ENCODE measurements around the gene ARHGAP18.

The ARHGAP18 gene

DNA sequence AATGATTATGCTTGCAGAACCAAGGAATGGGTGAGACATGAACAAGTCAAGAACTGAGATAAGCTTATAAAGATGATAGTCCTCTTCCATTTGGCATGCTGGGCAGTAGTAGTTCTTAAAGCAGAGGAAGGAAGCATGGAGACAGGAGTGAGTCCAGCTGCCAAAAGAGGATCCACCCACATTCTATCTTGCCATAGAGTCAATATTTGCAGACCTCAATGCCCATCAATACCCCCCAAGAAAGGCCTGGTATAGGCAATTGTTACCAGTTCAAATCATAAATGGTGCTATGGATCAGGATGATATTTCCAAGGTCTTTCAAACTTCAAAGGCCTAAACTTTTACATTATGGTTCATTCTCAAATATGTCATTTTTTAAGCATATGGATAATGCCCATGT, 4.8 kb downstream of the ARHGAP18 start:
- Histone ChIP-seq H3F3A (ENCODE audit: insufficient read depth, low read length) (no peaks in the 10 kb centered on the region), H3K4me1 (ENCODE audit: low read length) (peaks cover 27% of the 10 kb centered on the region)

DNA sequence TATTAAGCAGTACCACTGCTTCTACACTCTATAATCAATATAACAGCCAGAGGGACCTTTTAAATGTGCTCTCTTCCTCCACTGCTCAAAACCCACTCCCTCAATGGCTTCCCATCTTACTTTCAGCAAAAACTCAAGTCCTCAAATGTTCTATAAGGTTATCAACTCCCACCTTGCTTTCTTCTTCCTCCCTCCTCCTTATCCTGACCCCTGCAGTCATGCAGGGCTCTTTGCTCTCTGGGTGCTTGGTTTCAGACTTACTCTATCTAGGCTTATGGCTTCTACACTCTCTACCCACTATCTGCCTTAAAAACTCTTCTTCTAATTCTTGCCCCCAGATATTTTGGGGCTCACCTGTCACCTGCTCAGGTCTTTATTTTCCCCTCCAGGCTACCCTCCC, 5.3 kb downstream of the ARHGAP18 start:
- Histone ChIP-seq H4K20me1 (ENCODE audit: insufficient read depth, low read length) (no peaks in the 10 kb centered on the region), H3K4me2 (ENCODE audit: low read depth, low read length) (no peak overlapping the region), H3K79me2 (ENCODE audit: low read length) (peaks cover 99% of the 10 kb centered on the region), H3K4me1 (ENCODE audit: low read length) (peaks cover 32% of the 10 kb centered on the region), H3K36me3 (replicated peaks; ENCODE audit: insufficient read depth, low read length) (no peaks in the 10 kb centered on the region), H3K27me3 (replicated peaks; ENCODE audit: insufficient read depth, low read length) (no peaks in the 10 kb centered on the region), H3K27ac (ENCODE audit: low read length) (no peak overlapping the region), H2AFZ (ENCODE audit: low read length) (no peak overlapping the region), H3K9me2 (replicated peaks; ENCODE audit: insufficient read depth, low read length) (no peaks in the 10 kb centered on the region), H3K4me3 (ENCODE audit: low read length) (no peak overlapping the region), H3K9ac (ENCODE audit: low read length) (no peak overlapping the region), H3F3A (ENCODE audit: insufficient read depth, low read length) (no peaks in the 10 kb centered on the region), H3K9me3 (replicated peaks; ENCODE audit: insufficient read depth, low read length) (no peaks in the 10 kb centered on the region)
- TF ChIP-seq EZH2 (optimal IDR thresholded peaks at IDR 0.05; ENCODE audit: low read depth, low read length), result no peak
- no peak for TF ChIP-seq EZH2phosphoT487 (IDR thresholded peaks at IDR 0.05; ENCODE audit: low read length)
- TF ChIP-seq, protein P1, sequence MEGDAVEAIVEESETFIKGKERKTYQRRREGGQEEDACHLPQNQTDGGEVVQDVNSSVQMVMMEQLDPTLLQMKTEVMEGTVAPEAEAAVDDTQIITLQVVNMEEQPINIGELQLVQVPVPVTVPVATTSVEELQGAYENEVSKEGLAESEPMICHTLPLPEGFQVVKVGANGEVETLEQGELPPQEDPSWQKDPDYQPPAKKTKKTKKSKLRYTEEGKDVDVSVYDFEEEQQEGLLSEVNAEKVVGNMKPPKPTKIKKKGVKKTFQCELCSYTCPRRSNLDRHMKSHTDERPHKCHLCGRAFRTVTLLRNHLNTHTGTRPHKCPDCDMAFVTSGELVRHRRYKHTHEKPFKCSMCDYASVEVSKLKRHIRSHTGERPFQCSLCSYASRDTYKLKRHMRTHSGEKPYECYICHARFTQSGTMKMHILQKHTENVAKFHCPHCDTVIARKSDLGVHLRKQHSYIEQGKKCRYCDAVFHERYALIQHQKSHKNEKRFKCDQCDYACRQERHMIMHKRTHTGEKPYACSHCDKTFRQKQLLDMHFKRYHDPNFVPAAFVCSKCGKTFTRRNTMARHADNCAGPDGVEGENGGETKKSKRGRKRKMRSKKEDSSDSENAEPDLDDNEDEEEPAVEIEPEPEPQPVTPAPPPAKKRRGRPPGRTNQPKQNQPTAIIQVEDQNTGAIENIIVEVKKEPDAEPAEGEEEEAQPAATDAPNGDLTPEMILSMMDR (IDR thresholded peaks at IDR 0.05; ENCODE audit: low read length), result no peak
- DNase-seq, result no peak

More for the DNA sequence above, 4.8 kb downstream of the ARHGAP18 start:
- no peak overlapping the region for H3K4me2 ChIP-seq (ENCODE audit: low read depth, low read length)
- H3K27me3 ChIP-seq (replicated peaks; ENCODE audit: insufficient read depth, low read length), result no peaks in the 10 kb centered on the region
- H3K79me2 ChIP-seq (ENCODE audit: low read length), result peaks cover 97% of the 10 kb centered on the region
- no peak for DNase-seq
- H3K9me3 ChIP-seq (replicated peaks; ENCODE audit: insufficient read depth, low read length), result no peaks in the 10 kb centered on the region
- TF ChIP-seq, protein P1 (IDR thresholded peaks at IDR 0.05; ENCODE audit: low read length), result no peak
- TF ChIP-seq EZH2 (optimal IDR thresholded peaks at IDR 0.05; ENCODE audit: low read depth, low read length), result no peak
- no peak for TF ChIP-seq EZH2phosphoT487 (IDR thresholded peaks at IDR 0.05; ENCODE audit: low read length)
- no peak overlapping the region for H3K27ac ChIP-seq (ENCODE audit: low read length)
- H2AFZ ChIP-seq (ENCODE audit: low read length), result no peak overlapping the region
- no peak overlapping the region for H3K4me3 ChIP-seq (ENCODE audit: low read length)
- no peaks in the 10 kb centered on the region for H3K36me3 ChIP-seq (replicated peaks; ENCODE audit: insufficient read depth, low read length)
- H4K20me1 ChIP-seq (ENCODE audit: insufficient read depth, low read length), result no peaks in the 10 kb centered on the region
- no peak overlapping the region for H3K9ac ChIP-seq (ENCODE audit: low read length)
- no peaks in the 10 kb centered on the region for H3K9me2 ChIP-seq (replicated peaks; ENCODE audit: insufficient read depth, low read length)

DNA sequence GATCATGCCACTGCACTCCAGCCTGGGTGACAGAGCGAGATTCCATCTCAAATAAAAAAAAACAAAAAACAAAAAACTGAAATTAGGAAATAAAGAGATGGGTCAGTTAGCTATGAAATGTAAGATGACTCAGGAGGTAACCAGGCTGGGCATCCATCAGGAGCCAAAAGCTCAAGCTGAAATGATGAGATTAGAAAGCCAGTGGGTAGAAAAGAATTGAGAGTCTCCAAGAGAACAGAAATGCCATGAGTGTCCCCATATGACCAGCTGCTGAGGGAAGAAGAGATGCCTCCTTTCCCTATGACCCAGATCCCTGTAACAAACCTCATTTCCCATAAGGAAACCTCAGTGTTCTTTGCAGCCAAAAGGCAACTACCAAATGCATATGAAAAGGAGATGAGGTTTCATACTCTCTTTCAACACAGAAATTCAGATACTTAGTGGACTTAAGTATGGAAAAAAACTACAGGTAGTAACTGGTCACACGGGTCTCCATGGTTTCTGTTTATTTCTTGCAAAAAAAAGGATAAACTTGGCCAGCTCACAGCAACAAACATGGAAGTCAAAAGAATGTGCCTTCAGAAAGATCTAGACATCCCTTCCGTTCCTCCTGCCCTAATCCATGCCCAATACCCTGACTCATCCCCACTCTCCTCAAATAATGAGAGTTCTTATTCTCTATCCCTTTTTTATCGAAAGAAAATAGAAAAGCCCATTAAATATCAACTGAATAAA, 8.1 kb downstream of the ARHGAP18 start:
- no peaks in the 10 kb centered on the region for H3K36me3 ChIP-seq (replicated peaks; ENCODE audit: insufficient read depth, low read length)
- no peak overlapping the region for H2AFZ ChIP-seq (ENCODE audit: low read length)
- no peak overlapping the region for H3K9ac ChIP-seq (ENCODE audit: low read length)
- H4K20me1 ChIP-seq (ENCODE audit: insufficient read depth, low read length), result no peaks in the 10 kb centered on the region
- no peak overlapping the region for H3K27ac ChIP-seq (ENCODE audit: low read length)
- TF ChIP-seq, protein P1 (IDR thresholded peaks at IDR 0.05; ENCODE audit: low read length), result no peak
- TF ChIP-seq EZH2phosphoT487 (IDR thresholded peaks at IDR 0.05; ENCODE audit: low read length), result no peak
- no peak for TF ChIP-seq EZH2 (optimal IDR thresholded peaks at IDR 0.05; ENCODE audit: low read depth, low read length)
- H3K79me2 ChIP-seq (ENCODE audit: low read length), result peaks cover 99% of the 10 kb centered on the region
- no peak overlapping the region for H3K4me3 ChIP-seq (ENCODE audit: low read length)
- no peaks in the 10 kb centered on the region for H3K9me3 ChIP-seq (replicated peaks; ENCODE audit: insufficient read depth, low read length)
- peaks cover 40% of the 10 kb centered on the region for H3K4me1 ChIP-seq (ENCODE audit: low read length)
- H3K27me3 ChIP-seq (replicated peaks; ENCODE audit: insufficient read depth, low read length), result no peaks in the 10 kb centered on the region
- no peaks in the 10 kb centered on the region for H3K9me2 ChIP-seq (replicated peaks; ENCODE audit: insufficient read depth, low read length)
- DNase-seq, result no peak
- H3F3A ChIP-seq (ENCODE audit: insufficient read depth, low read length), result 0 out of 2 replicates have a peak, but pooled peaks cover 3% of the 10 kb centered on the region
- no peak overlapping the region for H3K4me2 ChIP-seq (ENCODE audit: low read depth, low read length)
